HuH-7.5 (cell line): ENCODE data around the gene FIGNL2.
"Not testable (repeated sequence)": the region's sequence is repeated elsewhere in the genome, so short reads cannot be mapped to it uniquely, and the experiment has no call there.

Experiments
- DNase-seq: peaks from one replicate; pipeline ENCODE4 v3.0.0; 2011; ENCODE audit warnings: low spot score

The FIGNL2 gene

GRCh38 chr12:51836041-51836826, 12.3 kb downstream of the FIGNL2 start:
- no peak for DNase-seq

DNA sequence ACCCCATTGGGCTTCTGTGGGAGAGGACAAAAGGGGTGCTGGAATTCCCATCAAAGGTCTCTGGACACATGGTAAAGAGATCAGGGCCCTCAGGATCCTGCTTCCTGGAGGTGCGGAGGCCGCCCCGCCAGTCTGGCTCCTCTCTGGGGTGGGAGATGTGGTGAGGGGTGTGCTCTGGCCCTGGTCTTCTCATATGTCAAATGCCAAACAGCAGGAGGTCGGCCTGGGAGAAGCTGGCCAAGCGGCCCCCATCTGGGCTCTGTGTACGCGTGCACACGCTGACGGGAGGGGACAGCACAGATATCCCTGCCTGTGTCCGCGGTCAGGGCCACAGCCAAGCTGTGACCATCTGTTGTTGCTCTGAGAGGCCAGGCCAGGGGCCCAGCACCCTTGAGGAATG, 14.1 kb downstream of the FIGNL2 start:
- DNase-seq = no peak

GRCh38 chr12:51833448-51834227, 14.9 kb downstream of the FIGNL2 start:
- no peak for DNase-seq

DNA sequence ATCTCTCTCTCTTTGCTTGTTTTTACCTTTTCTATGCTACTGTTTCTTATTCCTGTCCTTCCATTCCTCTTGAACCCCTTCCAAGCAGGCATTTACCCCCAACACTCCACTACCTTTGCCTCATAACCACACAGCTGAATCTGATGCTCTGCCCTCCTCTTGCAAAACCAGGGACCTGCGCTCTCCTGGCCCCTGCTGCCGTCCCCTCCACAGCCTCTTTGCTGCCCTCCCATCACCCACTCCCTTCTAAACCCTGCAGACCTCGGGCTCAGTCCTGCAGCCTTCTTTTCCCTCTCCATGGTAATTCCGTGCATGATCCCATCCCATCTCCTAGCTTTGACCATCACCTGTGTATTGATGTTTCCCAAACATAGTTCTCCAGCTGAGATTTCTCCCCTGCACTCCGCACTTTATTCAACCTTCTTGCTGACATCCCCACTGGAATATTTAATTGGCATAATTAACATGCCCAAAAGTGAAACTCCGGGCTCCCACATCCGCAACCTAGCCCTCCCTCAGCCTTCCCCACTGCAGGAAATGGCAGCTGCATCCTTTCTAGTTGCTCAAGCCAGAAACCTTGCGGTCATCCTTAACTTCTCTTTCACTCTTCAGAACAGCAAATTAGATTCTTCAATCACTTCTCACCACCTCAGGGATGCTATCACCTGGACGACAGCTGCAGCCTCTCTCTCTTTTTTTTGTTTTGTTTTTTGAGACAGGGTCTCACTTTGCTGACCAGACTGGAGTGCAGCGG, 16.0 kb downstream of the FIGNL2 start:
- DNase-seq = no peak

GRCh38 chr12:51831817-51832216, 16.7 kb downstream of the FIGNL2 start:
- DNase-seq = not testable (repeated sequence)

GRCh38 chr12:51829641-51830040, 18.9 kb downstream of the FIGNL2 start:
- DNase-seq = no peak

GRCh38 chr12:51829011-51829481, 19.5 kb downstream of the FIGNL2 start:
- DNase-seq = no peak

DNA sequence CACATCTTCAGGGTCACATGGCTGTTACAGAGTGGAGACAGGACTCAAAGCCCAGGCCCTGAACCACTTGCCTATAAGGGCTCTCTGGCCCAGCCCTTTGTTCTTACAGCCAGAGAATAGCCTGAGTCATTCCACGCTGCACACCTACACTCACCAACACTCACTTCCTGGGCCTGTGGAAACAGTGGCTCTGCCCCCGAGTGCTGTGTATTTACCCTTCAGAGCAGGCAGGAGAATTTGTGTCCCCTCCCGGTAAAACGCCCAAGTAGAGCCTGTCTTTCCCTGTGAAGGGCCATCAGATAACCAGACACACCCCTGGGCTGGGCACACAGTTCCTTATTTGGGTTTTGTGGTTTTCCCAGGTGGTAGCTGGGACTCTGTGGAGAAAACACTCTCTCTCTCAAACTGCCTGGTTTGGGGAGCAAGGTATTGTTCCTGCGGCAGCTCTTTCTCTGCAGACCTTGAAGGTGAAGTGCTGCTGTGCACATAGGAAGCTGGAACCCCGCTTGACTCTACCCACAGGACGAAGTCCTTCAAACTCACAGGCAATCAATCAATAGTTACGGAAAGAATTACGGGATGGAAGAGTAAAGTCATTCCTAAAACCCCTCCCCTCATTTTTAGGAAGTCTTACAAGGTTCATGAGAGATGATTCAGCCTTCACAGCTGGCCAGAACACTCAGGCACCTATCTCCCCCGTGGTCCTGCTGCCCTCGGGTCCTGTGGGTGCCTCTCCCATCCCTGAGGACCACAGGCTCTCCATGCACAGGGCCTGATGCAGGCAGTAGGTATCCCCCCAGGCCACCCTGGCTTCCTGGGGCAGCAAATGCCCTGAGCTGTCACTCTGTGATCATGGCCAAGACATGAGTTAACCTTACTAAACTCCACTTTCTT, 20.3 kb downstream of the FIGNL2 start:
- no peak for DNase-seq

GRCh38 chr12:51826881-51827280, 21.6 kb downstream of the FIGNL2 start:
- DNase-seq = no peak

- DNase-seq = no peak
These were observed 23.3 kb downstream of the FIGNL2 start for GRCh38 chr12:51825216-51825615.

GRCh38 chr12:51823875-51824565, 24.5 kb downstream of the FIGNL2 start:
- DNase-seq = peak; percentile 91

DNA sequence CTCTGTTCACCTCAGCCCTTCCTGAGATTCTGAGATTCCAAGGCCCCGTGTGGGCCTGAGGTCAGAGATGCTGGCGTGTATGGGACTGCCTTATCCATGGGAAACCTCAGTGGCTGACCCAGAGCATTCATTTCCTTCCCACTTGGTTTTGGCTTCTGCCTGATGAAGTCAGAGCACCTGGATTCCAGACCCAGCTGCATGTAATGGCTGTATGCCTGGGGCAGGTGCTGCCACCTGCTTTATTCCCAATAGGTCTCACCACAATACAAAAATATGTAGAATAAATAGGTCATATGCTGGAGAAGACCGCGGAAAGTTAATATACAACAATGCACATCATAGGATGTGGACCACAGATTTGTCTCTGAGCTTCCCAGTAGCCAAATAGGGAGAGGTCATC, 25.6 kb downstream of the FIGNL2 start:
- DNase-seq = no peak

DNA sequence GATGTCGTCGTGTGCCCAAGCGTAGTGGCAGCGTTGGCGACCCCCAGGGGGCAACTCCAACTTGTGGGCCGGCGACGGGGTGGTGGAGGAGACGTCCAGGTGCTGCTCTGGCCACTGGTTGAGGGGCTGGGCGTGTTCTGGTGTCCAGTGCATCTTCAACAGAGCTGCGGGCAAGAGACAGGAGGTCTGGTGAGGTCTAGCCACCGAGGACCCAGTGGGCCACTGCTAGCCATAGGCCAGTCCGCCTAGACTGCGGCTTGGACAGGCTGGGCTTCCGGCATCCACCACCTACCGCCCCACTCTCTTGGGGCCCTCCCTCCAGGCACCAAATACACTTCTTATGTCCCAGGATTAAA, 26.3 kb downstream of the FIGNL2 start:
- DNase-seq = no peak

DNA sequence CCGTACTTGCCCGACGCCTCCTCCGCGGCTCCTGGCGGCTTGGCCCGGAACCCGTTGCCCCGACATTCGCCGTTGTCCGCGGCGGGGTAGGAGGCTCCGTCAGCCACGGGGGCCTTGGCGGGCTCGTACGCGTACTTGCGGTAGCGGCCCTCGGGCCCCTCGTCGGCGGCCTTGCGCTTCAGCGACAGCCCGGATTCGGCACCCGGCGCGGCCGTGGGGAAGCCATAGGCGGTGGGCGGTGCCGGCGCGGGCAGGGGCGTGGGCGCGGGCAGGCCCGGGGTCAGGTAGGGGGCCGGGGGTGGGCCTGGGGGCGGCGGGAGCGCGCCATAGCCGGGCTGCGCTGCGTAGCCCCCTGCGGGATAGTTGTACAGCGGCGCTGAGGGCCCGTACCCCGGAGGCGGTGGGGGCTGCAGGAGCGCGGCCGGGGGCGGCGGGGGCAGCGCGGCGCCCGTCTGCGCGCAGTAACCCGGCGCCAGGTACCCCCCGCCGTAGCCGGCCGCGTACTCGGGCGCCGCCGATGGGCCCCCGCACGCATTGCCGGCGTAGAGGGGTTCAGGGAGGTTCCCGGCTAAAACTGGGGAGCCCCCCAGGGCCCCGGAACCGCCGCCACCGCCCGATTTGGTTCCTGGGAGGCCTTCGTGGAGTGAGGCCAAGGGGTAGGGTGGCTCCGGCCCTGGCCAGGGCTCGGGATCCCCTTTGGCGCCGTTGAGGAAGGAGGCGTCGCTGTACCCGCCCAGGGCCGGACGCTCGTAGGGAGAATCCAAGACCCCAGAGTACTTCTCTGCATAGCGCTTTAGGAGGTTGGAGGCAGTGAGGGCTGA, 26.9 kb downstream of the FIGNL2 start:
- DNase-seq = no peak

- no peak for DNase-seq
These were observed 27.7 kb downstream of the FIGNL2 start for GRCh38 chr12:51820526-51821439.

- DNase-seq = no peak
These were observed 28.6 kb downstream of the FIGNL2 start for GRCh38 chr12:51819736-51820525.

- DNase-seq = no peak
These were observed 29.8 kb downstream of the FIGNL2 start for GRCh38 chr12:51818566-51819300.
